ENCODE results near the gene MLXIP. TPM values are rescaled to one million over a fixed set of nuclear protein-coding genes. Genes with fewer than 3 reads are reported as not detected.

Gene MLXIP
- total RNA-seq, 1 donor from 2014 or later = 33.7 TPM

DNA sequence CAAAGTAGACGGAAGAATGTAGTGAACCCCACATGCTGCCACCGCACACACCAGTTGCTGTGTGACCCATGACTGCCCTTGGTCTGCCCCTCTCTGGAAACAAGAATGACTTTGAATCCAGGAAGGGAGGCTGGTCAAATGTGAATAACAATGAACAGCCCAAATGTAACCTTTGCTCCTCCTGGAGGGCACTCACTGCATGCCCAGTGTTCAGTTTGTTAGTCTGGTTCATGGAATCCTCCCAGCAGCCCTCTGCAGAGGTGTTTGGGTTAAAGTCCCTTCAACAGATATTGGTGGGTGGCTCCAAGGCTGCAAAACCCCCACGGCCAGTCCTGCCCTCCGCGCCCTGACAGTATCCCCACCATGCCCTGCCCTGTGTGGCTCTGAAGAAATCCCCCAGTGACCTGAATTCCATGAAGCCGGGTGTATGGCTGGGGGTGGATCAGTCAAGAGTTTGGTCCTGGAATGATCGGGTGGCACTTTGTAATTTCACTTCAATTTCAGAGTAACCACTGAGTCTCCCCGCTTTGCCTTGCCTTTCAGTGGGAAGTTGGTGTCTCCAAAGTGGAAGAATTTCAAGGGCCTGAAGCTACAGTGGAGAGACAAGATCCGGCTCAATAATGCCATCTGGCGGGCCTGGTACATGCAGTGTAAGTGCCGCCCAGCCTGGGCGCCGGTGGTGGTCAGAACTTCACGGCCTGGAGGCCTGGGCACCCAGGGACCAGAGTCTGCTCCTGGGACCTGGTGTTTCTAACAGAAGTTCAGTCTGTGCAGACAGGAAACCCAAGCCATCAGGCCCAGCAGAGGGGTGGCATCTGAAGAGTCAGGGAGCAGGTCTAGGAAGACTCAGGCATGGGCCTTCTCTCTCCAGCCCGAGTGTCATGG is 48.4 kb downstream of the MLXIP start:
- no peak for DNase-seq
- TF ChIP-seq, protein P1, sequence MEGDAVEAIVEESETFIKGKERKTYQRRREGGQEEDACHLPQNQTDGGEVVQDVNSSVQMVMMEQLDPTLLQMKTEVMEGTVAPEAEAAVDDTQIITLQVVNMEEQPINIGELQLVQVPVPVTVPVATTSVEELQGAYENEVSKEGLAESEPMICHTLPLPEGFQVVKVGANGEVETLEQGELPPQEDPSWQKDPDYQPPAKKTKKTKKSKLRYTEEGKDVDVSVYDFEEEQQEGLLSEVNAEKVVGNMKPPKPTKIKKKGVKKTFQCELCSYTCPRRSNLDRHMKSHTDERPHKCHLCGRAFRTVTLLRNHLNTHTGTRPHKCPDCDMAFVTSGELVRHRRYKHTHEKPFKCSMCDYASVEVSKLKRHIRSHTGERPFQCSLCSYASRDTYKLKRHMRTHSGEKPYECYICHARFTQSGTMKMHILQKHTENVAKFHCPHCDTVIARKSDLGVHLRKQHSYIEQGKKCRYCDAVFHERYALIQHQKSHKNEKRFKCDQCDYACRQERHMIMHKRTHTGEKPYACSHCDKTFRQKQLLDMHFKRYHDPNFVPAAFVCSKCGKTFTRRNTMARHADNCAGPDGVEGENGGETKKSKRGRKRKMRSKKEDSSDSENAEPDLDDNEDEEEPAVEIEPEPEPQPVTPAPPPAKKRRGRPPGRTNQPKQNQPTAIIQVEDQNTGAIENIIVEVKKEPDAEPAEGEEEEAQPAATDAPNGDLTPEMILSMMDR (IDR thresholded peaks at IDR 0.05) = no peak
- Mint-ChIP-seq H3K27ac (no peak overlapping the region), H3K4me1 (peaks cover 14% of the 10 kb centered on the region), H3K36me3 (ENCODE audit: low read depth) (peaks cover 43% of the 10 kb centered on the region), H3K27me3 (no peaks in the 10 kb centered on the region), H3K9me3 (no peaks in the 10 kb centered on the region), H3K4me3 (no peak overlapping the region)
- ChIA-PET POLR2A (no interaction called here), CTCF (interaction anchor here (0.6 to 9.6 kb wide), 2 partner anchors 73 to 208 kb away, joined by 3 to 122 read pairs; partner anchors contain the start of gene CFAP251)
- intact Hi-C loops (cut with micrococcal nuclease) = no loop called here
- ATAC-seq (ENCODE audit: low read depth) = no peak

GRCh38 chr12:122127839-122128238 is 49.3 kb downstream of the MLXIP start:
- Mint-ChIP-seq H3K9me3 (no peaks in the 10 kb centered on the region), H3K36me3 (ENCODE audit: low read depth) (peaks cover 49% of the 10 kb centered on the region), H3K4me1 (peaks cover 9% of the 10 kb centered on the region), H3K4me3 (no peak overlapping the region), H3K27ac (no peak overlapping the region), H3K27me3 (no peaks in the 10 kb centered on the region)
- ChIA-PET CTCF (interaction anchor here (1.0 to 9.6 kb wide), 2 partner anchors 74 to 333 kb away, joined by 4 to 122 read pairs; no protein-coding TSS in a partner anchor), POLR2A (no interaction called here)
- intact Hi-C loops (cut with micrococcal nuclease) = no loop called here
- ATAC-seq (ENCODE audit: low read depth) (no peak), DNase-seq (no peak)
- TF ChIP-seq, protein P1 (IDR thresholded peaks at IDR 0.05) = no peak

- TF ChIP-seq, protein P1 (IDR thresholded peaks at IDR 0.05) = no peak
- POLR2A ChIA-PET = no interaction called here
- no peak for DNase-seq
- peaks cover 3% of the 10 kb centered on the region for H3K4me1 Mint-ChIP-seq
- no peak overlapping the region for H3K27ac Mint-ChIP-seq
- peaks cover 56% of the 10 kb centered on the region for H3K36me3 Mint-ChIP-seq (ENCODE audit: low read depth)
- intact Hi-C loops (cut with micrococcal nuclease) = no loop called here
- CTCF ChIA-PET = interaction anchor here (1.0 kb wide), 1 partner anchor 334 kb away, joined by 4 read pairs; no protein-coding TSS in a partner anchor
- no peak for ATAC-seq (ENCODE audit: low read depth)
- H3K27me3 Mint-ChIP-seq = no peaks in the 10 kb centered on the region
- H3K9me3 Mint-ChIP-seq = no peaks in the 10 kb centered on the region
- no peak overlapping the region for H3K4me3 Mint-ChIP-seq
Measured at GRCh38 chr12:122128481-122128880, 49.9 kb downstream of the MLXIP start.

DNA sequence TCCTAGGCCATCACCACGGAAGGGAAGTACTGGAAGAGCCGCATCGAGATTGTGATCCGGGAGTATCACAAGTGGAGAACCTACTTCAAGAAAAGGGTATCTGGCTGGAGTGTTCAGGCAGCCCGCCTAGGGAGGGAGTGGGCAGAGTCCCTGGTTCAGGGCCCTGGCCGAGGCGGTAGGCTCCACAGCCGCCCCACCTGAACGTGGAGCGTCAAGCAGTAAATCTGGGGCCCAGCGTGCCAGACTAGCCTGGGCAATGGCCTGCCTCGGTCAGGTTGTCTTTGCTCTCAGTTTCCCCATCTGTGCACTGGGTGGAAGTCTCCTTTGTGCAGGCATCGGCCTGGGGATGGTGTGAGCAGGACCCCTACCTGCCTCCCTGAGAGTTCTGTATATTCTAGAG is 50.6 kb downstream of the MLXIP start:
- H3K27ac Mint-ChIP-seq = no peak overlapping the region
- no peaks in the 10 kb centered on the region for H3K9me3 Mint-ChIP-seq
- CTCF ChIA-PET = no interaction called here

DNA sequence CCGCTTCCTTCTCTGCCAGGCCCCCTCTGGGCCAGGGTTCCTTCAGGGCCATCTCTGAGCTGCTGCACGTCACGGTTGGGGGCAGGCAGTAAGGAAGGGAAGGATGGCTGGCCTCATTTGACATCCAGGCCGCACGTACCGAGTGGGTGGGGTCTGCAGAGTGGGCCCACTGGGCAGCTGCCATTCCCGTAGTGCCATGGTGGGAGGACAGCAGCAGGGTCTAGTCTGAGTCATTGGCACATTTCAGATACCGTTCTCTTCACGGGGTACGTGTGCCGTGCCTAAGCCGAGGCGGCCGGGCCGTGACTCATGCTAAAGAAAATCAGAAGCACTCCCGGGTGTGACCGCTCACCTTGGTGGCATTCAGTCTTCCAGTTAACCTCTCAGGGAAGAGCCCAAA is 51.6 kb downstream of the MLXIP start:
- Mint-ChIP-seq H3K36me3 (ENCODE audit: low read depth) (peaks cover 66% of the 10 kb centered on the region), H3K27ac (no peak overlapping the region), H3K4me1 (no peaks in the 10 kb centered on the region), H3K9me3 (no peaks in the 10 kb centered on the region), H3K27me3 (no peaks in the 10 kb centered on the region), H3K4me3 (no peak overlapping the region)
- ChIA-PET CTCF (interaction anchor here (0.6 kb wide), 1 partner anchor 92 kb away, joined by 3 read pairs; no protein-coding TSS in a partner anchor), POLR2A (no interaction called here)
- TF ChIP-seq, protein P1 (IDR thresholded peaks at IDR 0.05) = no peak
- ATAC-seq (ENCODE audit: low read depth) (no peak), DNase-seq (no peak)
- intact Hi-C loops (cut with micrococcal nuclease) = no loop called here

More for the DNA sequence above, 50.6 kb downstream of the MLXIP start:
- TF ChIP-seq, protein P1 (IDR thresholded peaks at IDR 0.05) = no peak
- Mint-ChIP-seq H3K4me1 (no peaks in the 10 kb centered on the region), H3K4me3 (no peak overlapping the region), H3K36me3 (ENCODE audit: low read depth) (peaks cover 62% of the 10 kb centered on the region), H3K27me3 (no peaks in the 10 kb centered on the region)
- intact Hi-C loops (cut with micrococcal nuclease) = no loop called here
- no peak for ATAC-seq (ENCODE audit: low read depth)
- POLR2A ChIA-PET = no interaction called here
- DNase-seq = no peak

Data from activated B cell treated with CpG ODN at 0.5 μM for 24 hours (primary cell).